ENCODE results near the gene PEX19. TPM values are rescaled to one million over a fixed set of nuclear protein-coding genes. Genes with fewer than 3 reads are reported as not detected.
A peak's percentile ranks its signal among the peaks of the same experiment; 100 is the strongest.

The PEX19 gene
- total RNA-seq, 4 donors from 2014 or later, result 61.9 to 151 (median 82.4) TPM

DNA sequence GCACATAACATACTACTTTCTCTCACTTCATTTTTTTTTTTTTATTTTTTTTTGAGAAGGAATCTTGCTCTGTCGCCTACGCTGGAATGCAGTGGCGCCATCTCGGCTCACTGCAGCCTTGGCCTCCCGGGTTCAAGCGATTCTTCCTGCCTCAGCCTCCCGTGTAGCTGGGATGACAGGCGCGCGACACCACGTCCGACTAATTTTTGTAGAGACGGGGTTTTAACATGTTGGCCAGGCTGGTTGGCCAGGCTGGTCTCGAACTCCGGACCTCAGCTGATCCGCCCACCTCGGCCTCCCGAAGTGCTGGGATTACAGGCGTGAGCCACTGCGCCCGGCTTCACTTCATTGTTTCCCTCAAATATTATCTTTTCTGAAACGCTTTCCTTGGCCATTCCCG lies 573 bp upstream of the PEX19 start:
- peak overlapping the region in 1 of 4 donors; percentile 85 for H3K27ac ChIP-seq
- peaks cover 3 to 52% of the 10 kb centered on the region in 2 donors for H3K36me3 ChIP-seq
- in situ Hi-C loops (cut with MboI; ENCODE audit: low sequenced_read_pairs in 4 of 4), result loop anchor here in 1 of 4 donors (25.0 kb wide), 1 partner anchor 198 kb away; the partner anchor contains the start of genes IGSF8 and KCNJ9

DNA sequence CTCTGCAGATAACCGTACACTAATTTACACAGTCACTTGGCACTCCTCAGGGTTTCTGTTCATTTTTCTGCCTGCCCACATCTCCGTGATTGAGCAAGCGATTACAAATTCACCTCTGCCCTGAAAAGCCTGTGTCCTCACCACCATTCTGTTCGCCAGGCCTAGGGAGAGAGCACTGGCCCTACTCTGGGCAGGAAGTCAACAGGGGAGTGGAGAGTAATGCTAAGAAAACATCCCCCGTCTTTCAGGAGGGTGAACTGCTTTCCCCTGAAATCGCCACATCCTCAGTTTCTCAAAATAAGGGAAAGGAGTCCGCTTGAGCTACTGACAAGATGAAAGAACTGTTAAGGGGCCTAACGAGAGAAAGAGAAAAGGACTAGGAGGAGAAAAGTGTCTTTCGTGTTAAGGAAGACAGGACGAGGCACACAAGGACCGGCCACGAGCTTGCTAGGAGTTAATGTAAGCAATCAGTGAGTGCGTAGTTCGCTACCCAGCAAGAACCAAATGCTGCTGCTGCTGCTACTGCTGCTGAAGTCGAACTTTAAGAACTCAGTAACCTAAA lies 632 bp downstream of the PEX19 start:
- H3K36me3 ChIP-seq, result peaks cover 3 to 52% of the 10 kb centered on the region in 2 donors
- ATAC-seq (peak; percentile 36 to 39), DNase-seq (no peak)
- intact Hi-C loops (cut with DNase I; ENCODE audit: low total_unique reads), result loop anchor here (2.0 kb wide), 1 partner anchor 92 kb away; no protein-coding TSS in a partner anchor
- H3K9me3 ChIP-seq, result no peaks in the 10 kb centered on the region
- H3K4me3 ChIP-seq, result peak overlapping the region; percentile 65 to 91 (median 82)
- no peaks in the 10 kb centered on the region for H3K27me3 ChIP-seq
- H3K27ac ChIP-seq, result peak overlapping the region; percentile 79 to 86 (median 84)
- peaks cover 11 to 17% of the 10 kb centered on the region in 2 donors for H3K4me1 ChIP-seq
- in situ Hi-C loops (cut with MboI; ENCODE audit: low sequenced_read_pairs in 4 of 4), result loop anchor here in 1 of 4 donors (25.0 kb wide), 1 partner anchor 197 kb away; the partner anchor contains the start of genes IGSF8 and KCNJ9
- TF ChIP-seq, protein P1, sequence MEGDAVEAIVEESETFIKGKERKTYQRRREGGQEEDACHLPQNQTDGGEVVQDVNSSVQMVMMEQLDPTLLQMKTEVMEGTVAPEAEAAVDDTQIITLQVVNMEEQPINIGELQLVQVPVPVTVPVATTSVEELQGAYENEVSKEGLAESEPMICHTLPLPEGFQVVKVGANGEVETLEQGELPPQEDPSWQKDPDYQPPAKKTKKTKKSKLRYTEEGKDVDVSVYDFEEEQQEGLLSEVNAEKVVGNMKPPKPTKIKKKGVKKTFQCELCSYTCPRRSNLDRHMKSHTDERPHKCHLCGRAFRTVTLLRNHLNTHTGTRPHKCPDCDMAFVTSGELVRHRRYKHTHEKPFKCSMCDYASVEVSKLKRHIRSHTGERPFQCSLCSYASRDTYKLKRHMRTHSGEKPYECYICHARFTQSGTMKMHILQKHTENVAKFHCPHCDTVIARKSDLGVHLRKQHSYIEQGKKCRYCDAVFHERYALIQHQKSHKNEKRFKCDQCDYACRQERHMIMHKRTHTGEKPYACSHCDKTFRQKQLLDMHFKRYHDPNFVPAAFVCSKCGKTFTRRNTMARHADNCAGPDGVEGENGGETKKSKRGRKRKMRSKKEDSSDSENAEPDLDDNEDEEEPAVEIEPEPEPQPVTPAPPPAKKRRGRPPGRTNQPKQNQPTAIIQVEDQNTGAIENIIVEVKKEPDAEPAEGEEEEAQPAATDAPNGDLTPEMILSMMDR (IDR thresholded peaks at IDR 0.05 in 4 of 5, conservative IDR thresholded peaks at IDR 0.05 in 1 of 5), result no peak
- TF ChIP-seq POLR2A (IDR thresholded peaks at IDR 0.05), result no peak

More for the DNA sequence above, 573 bp upstream of the PEX19 start:
- ATAC-seq (no peak), DNase-seq (no peak)
- no peak for TF ChIP-seq POLR2A (IDR thresholded peaks at IDR 0.05)
- TF ChIP-seq, protein P1 (IDR thresholded peaks at IDR 0.05 in 4 of 5, conservative IDR thresholded peaks at IDR 0.05 in 1 of 5), result no peak
- intact Hi-C loops (cut with DNase I; ENCODE audit: low total_unique reads), result loop anchor here (1.0 to 2.0 kb wide), 2 partner anchors 23 to 93 kb away; partner anchors contain the start of gene DCAF8
- Histone ChIP-seq H3K4me1 (peaks cover 11 to 17% of the 10 kb centered on the region in 2 donors), H3K9me3 (no peaks in the 10 kb centered on the region), H3K27me3 (no peaks in the 10 kb centered on the region), H3K4me3 (peak overlapping the region; percentile 65 to 91 (median 82))

DNA sequence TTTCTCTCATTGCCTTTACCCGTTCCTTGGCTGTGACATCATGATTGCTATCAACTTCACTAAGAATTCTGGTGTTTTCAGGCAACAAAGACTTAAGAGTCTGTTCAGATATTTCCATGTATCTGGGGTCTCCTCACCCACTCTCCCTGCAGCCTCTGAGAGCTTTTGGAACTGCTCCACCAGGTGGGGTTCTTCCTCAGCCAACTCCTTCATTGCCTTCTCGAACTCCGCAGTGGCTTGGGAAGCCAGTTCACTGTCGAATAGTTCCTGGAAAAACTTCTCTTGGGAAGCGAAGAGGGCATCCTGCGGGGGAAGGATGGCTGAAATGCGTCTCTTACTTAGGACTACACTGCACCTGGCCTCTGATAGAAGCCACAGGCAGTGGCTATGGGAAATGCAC lies 2.1 kb downstream of the PEX19 start:
- Histone ChIP-seq H3K9me3 (no peaks in the 10 kb centered on the region), H3K27ac (no peak overlapping the region), H3K36me3 (peaks cover 3 to 53% of the 10 kb centered on the region in 2 donors), H3K4me1 (peaks cover 11 to 17% of the 10 kb centered on the region in 2 donors), H3K4me3 (no peak overlapping the region), H3K27me3 (no peaks in the 10 kb centered on the region)
- ATAC-seq (no peak), DNase-seq (no peak)
- in situ Hi-C loops (cut with MboI; ENCODE audit: low sequenced_read_pairs in 4 of 4), result loop anchor here in 1 of 4 donors (25.0 kb wide), 1 partner anchor 196 kb away; the partner anchor contains the start of genes IGSF8 and KCNJ9
- intact Hi-C loops (cut with DNase I; ENCODE audit: low total_unique reads), result no loop called here
- no peak for TF ChIP-seq POLR2A (IDR thresholded peaks at IDR 0.05)
- TF ChIP-seq, protein P1 (IDR thresholded peaks at IDR 0.05 in 4 of 5, conservative IDR thresholded peaks at IDR 0.05 in 1 of 5), result no peak

DNA sequence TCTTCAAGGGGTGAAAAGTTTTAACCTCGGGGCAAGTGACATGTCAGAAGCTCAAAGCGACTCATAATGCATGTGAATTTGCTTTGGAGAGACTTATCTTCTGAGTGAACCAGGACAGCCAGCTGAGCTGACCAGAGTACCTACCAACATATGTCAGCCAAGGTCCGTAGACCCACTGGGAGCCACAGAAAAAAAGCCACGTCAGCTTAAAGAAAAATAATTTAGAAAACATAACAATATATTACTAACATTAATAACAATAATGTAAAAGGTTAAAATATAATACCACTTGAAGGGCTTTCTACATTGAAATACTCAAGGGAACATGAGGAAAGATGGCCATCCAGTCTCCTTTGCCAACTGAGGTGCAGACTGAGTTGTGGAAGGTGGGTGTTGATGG lies 6.9 kb downstream of the PEX19 start:
- peaks cover 3 to 63% of the 10 kb centered on the region in 2 donors for H3K36me3 ChIP-seq
- TF ChIP-seq, protein P1 (IDR thresholded peaks at IDR 0.05 in 4 of 5, conservative IDR thresholded peaks at IDR 0.05 in 1 of 5), result no peak
- no peak for TF ChIP-seq POLR2A (IDR thresholded peaks at IDR 0.05)
- H3K9me3 ChIP-seq, result no peaks in the 10 kb centered on the region
- in situ Hi-C loops (cut with MboI; ENCODE audit: low sequenced_read_pairs in 4 of 4) (loop anchor here in 1 of 4 donors (25.0 kb wide), 1 partner anchor 191 kb away; the partner anchor contains the start of genes IGSF8 and KCNJ9), intact Hi-C loops (cut with DNase I; ENCODE audit: low total_unique reads) (loop anchor here (2.0 kb wide), 1 partner anchor 77 kb away; no protein-coding TSS in a partner anchor)
- ATAC-seq (no peak), DNase-seq (no peak)
- no peaks in the 10 kb centered on the region for H3K4me1 ChIP-seq
- H3K27me3 ChIP-seq, result no peaks in the 10 kb centered on the region
- no peak overlapping the region for H3K4me3 ChIP-seq
- H3K27ac ChIP-seq, result no peak overlapping the region
